Activated T-cell treated with anti-CD3 and anti-CD28 coated beads, Interleukin-2, amount 50 U/mL, for 4 hours (primary cell): ENCODE data around the gene CLMP. TPM values are rescaled to one million over a fixed set of nuclear protein-coding genes. Genes with fewer than 3 reads are reported as not detected.
"Not testable (repeated sequence)": the region's sequence is repeated elsewhere in the genome, so short reads cannot be mapped to it uniquely, and the experiment has no call there.

Source experiments
- ATAC-seq, 2 donors: fragments of 200-7000 bp; cut with Tn5 transposase; one replicate each; pipeline ENCODE4 v1.10.0; 2021
- DNase-seq: peaks from one replicate; pipeline ENCODE4 v3.0.0-alpha.2; 2020
- H3K27me3 Mint-ChIP-seq: one replicate; pipeline ENCODE4 v1.8.0; 2021; ENCODE audit warnings: low read depth, mixed read lengths
- H3K36me3 Mint-ChIP-seq: one replicate; pipeline ENCODE4 v1.8.0; 2022; ENCODE audit warnings: mixed read lengths; ENCODE audit not compliant: insufficient read depth
- H3K4me1 Mint-ChIP-seq: one replicate; pipeline ENCODE4 v1.8.0; 2021; ENCODE audit warnings: low read depth, mixed read lengths
- H3K4me3 Mint-ChIP-seq: one replicate; pipeline ENCODE4 v1.8.0; 2021; ENCODE audit warnings: mild to moderate bottlenecking, moderate library complexity, mixed read lengths
- H3K9me3 Mint-ChIP-seq: one replicate; pipeline ENCODE4 v1.8.0; 2021; ENCODE audit warnings: mixed read lengths
- total RNA-seq, 3 donors: library from RNA; stranded (reverse); gene quantifications; one replicate each; pipeline ENCODE4 v1.2.1, GENCODE V29; 2021

CLMP gene
- total RNA-seq, 3 donors from 2014 or later, result 0.11 to 0.25 (median 0.11) TPM

- Mint-ChIP-seq H3K9me3 (no peaks in the 10 kb centered on the region), H3K36me3 (no peaks in the 10 kb centered on the region), H3K4me1 (peaks cover 11% of the 10 kb centered on the region), H3K4me3 (no peak overlapping the region), H3K27me3 (peaks cover 6% of the 10 kb centered on the region)
- no peak for ATAC-seq
- no peak for DNase-seq
These were observed 36.7 kb downstream of the CLMP start for GRCh38 chr11:123158033-123159003.

DNA sequence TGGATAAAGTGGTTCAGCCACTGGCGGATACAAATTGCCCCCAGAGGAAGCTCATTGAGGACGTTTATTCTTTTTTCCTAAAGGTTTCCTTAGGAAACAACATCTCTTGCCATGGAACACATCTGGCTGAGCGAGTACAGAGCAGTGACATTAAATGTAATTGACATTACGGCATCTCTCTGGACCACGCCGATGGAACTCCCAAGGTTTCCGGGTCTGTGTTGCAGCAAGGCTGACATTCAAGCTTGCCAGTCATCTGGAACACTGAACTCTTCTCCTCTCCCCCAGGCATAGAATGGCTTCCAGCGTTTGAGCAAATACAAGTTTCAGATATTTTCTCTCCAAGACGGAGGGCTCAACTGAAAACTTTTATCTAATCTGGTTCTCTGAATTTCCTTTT is 42.1 kb downstream of the CLMP start:
- Mint-ChIP-seq H3K36me3 (no peaks in the 10 kb centered on the region), H3K9me3 (no peaks in the 10 kb centered on the region), H3K27me3 (peaks cover 8% of the 10 kb centered on the region), H3K4me1 (no peaks in the 10 kb centered on the region), H3K4me3 (no peak overlapping the region)
- ATAC-seq, result no peak
- DNase-seq, result no peak

GRCh38 chr11:123152346-123152745 is 42.7 kb downstream of the CLMP start:
- not testable (repeated sequence) for ATAC-seq, H3K36me3 Mint-ChIP-seq, DNase-seq, H3K4me3 Mint-ChIP-seq, H3K27me3 Mint-ChIP-seq, H3K9me3 Mint-ChIP-seq, H3K4me1 Mint-ChIP-seq

GRCh38 chr11:123151796-123152195 is 43.3 kb downstream of the CLMP start:
- ATAC-seq (no peak), DNase-seq (no peak)
- no peaks in the 10 kb centered on the region for H3K9me3 Mint-ChIP-seq
- H3K27me3 Mint-ChIP-seq, result peaks cover 8% of the 10 kb centered on the region
- no peaks in the 10 kb centered on the region for H3K36me3 Mint-ChIP-seq
- no peaks in the 10 kb centered on the region for H3K4me1 Mint-ChIP-seq
- no peak overlapping the region for H3K4me3 Mint-ChIP-seq

DNA sequence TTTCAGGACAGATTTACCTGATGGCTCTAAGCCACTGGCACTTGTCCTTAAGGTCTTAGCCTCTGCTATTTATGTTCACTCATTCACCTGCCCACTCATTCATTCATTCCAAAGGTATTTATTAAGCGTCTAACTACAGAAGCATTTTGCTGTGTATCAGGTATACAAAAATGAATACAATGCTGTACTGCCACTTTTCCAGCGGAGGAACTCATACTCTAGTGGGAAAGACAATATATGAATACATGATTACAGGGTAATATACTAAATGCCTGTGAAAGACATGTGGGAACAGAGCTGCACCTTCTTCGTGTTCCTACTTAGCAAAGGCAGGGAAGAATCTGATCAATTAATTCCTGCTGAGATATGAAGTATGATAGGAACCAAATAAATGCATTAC is 43.7 kb downstream of the CLMP start:
- Mint-ChIP-seq H3K4me3 (no peak overlapping the region), H3K4me1 (no peaks in the 10 kb centered on the region), H3K27me3 (peaks cover 7% of the 10 kb centered on the region), H3K36me3 (no peaks in the 10 kb centered on the region), H3K9me3 (no peaks in the 10 kb centered on the region)
- DNase-seq, result no peak
- ATAC-seq, result no peak

- DNase-seq (no peak), ATAC-seq (no peak)
- Mint-ChIP-seq H3K4me1 (no peaks in the 10 kb centered on the region), H3K27me3 (peaks cover 6% of the 10 kb centered on the region), H3K9me3 (no peaks in the 10 kb centered on the region), H3K36me3 (no peaks in the 10 kb centered on the region), H3K4me3 (no peak overlapping the region)
These were observed 44.2 kb downstream of the CLMP start for GRCh38 chr11:123150882-123151281.

DNA sequence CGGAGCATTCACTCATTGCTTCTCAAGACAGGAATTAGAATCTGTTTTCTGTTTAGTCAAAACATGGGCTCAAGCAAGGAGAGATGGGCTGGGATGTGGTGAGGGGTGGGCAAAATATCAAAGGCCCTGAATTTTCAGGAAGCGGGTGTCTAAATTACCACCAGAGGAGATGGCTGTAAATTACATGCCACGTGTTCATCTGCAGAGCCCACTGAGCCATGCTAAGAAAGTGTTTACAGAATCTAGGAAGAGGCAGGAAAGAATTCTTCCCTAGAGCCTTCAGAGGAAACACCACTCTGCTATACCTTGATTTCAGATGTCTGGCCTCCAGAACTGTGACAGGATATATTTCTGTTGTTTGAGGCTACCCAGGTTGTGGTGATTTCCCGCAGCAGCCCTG is 46.1 kb downstream of the CLMP start:
- Mint-ChIP-seq H3K4me3 (no peak overlapping the region), H3K27me3 (peaks cover 4% of the 10 kb centered on the region)

DNA sequence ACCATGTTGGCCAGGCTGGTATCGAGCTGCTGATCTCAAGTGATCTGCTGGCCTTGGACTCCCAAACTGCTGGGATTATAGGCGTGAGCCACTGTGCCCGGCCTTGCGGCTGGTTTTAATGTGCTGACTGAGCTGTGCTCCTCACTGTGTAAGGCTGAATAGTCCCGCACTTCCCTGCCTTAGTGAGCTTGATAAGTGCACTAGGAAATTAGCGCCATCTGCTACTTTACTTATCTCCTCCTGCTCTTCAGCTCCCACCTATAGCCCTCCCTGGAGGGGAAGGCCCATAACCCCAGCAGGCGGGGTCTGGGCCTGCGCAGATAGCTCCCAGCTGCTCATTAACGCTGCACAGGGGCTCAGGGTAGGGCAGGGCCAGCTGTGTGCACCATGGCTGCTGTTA is 49.4 kb downstream of the CLMP start:
- Mint-ChIP-seq H3K27me3 (no peaks in the 10 kb centered on the region), H3K4me1 (no peaks in the 10 kb centered on the region), H3K9me3 (no peaks in the 10 kb centered on the region), H3K4me3 (no peak overlapping the region), H3K36me3 (no peaks in the 10 kb centered on the region)
- ATAC-seq, result no peak
- no peak for DNase-seq

More for the DNA sequence above, 46.1 kb downstream of the CLMP start:
- Mint-ChIP-seq H3K9me3 (no peaks in the 10 kb centered on the region), H3K36me3 (no peaks in the 10 kb centered on the region), H3K4me1 (no peaks in the 10 kb centered on the region)
- DNase-seq (no peak), ATAC-seq (no peak)

GRCh38 chr11:123145220-123145619 is 49.8 kb downstream of the CLMP start:
- ATAC-seq, result no peak
- Mint-ChIP-seq H3K4me3 (no peak overlapping the region), H3K4me1 (no peaks in the 10 kb centered on the region), H3K9me3 (no peaks in the 10 kb centered on the region), H3K36me3 (no peaks in the 10 kb centered on the region), H3K27me3 (no peaks in the 10 kb centered on the region)
- no peak for DNase-seq

DNA sequence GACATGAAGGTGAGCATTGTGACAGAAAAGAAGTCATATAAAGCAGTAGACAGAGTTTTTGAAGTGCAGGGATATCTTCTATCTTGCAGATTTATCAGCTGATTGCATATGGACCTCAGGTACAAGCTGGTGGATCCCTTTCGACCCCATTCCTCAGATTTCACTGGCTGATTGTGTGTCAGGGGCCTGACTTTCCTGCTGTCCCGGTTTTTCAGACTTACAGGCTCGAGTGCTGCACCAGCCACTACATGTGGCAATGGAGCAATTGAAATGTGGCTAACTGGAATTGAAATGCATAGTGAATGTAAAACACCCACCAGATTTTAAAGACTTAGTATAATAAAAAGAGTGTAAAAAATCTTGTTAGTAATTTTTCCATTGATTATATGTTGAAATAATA is 50.3 kb downstream of the CLMP start:
- no peak for DNase-seq
- ATAC-seq, result no peak
- Mint-ChIP-seq H3K4me1 (no peaks in the 10 kb centered on the region), H3K36me3 (no peaks in the 10 kb centered on the region), H3K9me3 (no peaks in the 10 kb centered on the region), H3K4me3 (no peak overlapping the region), H3K27me3 (no peaks in the 10 kb centered on the region)

GRCh38 chr11:123143921-123144320 is 51.1 kb downstream of the CLMP start:
- no peak overlapping the region for H3K4me3 Mint-ChIP-seq
- no peaks in the 10 kb centered on the region for H3K27me3 Mint-ChIP-seq
- H3K36me3 Mint-ChIP-seq, result no peaks in the 10 kb centered on the region
- DNase-seq (no peak), ATAC-seq (no peak)
- H3K4me1 Mint-ChIP-seq, result no peaks in the 10 kb centered on the region
- H3K9me3 Mint-ChIP-seq, result no peaks in the 10 kb centered on the region

DNA sequence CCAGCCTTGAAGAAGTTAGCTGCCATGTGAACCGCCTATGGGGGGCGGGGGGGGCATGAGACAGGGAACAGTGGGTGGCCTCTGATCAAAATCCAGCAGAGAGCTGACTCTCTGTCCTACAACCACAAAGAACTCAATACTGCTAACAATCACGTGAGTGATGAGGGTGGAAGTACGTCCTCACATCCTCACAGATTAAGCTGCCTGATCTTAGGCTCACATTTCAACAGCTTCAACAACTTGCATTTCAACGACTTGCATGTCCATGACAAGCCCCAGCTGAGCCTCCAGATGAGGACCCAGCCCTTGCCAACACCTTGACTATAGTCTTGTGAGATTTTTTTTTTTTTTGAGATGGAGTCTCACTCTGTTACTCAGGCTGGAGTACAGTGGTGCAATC is 51.6 kb downstream of the CLMP start:
- DNase-seq (no peak), ATAC-seq (no peak)
- no peak overlapping the region for H3K4me3 Mint-ChIP-seq
- H3K27me3 Mint-ChIP-seq, result no peaks in the 10 kb centered on the region
- no peaks in the 10 kb centered on the region for H3K9me3 Mint-ChIP-seq
- H3K36me3 Mint-ChIP-seq, result no peaks in the 10 kb centered on the region
- no peaks in the 10 kb centered on the region for H3K4me1 Mint-ChIP-seq

GRCh38 chr11:123139206-123139605 is 55.8 kb downstream of the CLMP start:
- no peaks in the 10 kb centered on the region for H3K36me3 Mint-ChIP-seq
- H3K4me3 Mint-ChIP-seq, result no peak overlapping the region
- no peak for ATAC-seq
- H3K27me3 Mint-ChIP-seq, result no peaks in the 10 kb centered on the region
- DNase-seq, result no peak
- H3K4me1 Mint-ChIP-seq, result peaks cover 1% of the 10 kb centered on the region
- H3K9me3 Mint-ChIP-seq, result no peaks in the 10 kb centered on the region

GRCh38 chr11:123137431-123138224 is 57.4 kb downstream of the CLMP start:
- Mint-ChIP-seq H3K36me3 (no peaks in the 10 kb centered on the region), H3K4me1 (peaks cover 1% of the 10 kb centered on the region), H3K27me3 (no peaks in the 10 kb centered on the region), H3K9me3 (no peaks in the 10 kb centered on the region), H3K4me3 (no peak overlapping the region)
- DNase-seq, result no peak
- ATAC-seq, result no peak
